Measurements from ENCODE around the gene CAMK2D.

DNA sequence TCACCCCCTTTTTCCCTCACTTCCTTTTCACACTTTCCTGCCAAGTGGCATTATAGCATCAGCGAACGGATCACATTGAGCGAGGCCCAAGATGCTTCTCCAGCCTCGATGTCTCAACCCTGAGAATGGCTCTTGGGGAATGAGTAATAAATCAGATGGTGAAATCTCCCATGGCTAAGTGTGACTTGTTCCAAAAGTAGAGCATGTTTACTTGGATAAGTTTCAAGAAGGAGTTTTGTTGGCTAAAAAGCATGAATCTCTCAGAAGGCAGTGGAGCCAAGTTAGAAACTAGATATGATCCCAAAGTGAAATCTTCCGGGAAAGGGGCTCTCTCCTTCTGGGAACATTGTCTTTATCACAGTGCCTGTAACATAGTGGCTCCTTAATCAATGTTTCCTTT lies 316.3 kb downstream of the CAMK2D start:
- no peak for TF ChIP-seq POLR2A (IDR thresholded peaks at IDR 0.05; ENCODE audit: low read length)
- TF ChIP-seq GATA1 (IDR thresholded peaks at IDR 0.05; ENCODE audit: low read depth, low read length): no peak

All from erythroblast (primary cell).